22Rv1 (cell line): ENCODE data around the gene THBS4.

ENCODE experiments used
- ZFX ChIP-seq: fragments of 450-650 bp; IDR thresholded peaks from 2 replicates; pipeline ENCODE4 v1.6.1; 2017; ENCODE audit warnings: antibody characterized with exemption, borderline replicate concordance
- TF ChIP-seq, protein P1 (sequence below): fragments of 450-650 bp; IDR thresholded peaks from 2 replicates; pipeline ENCODE4 v1.5.1; 2017; ENCODE audit warnings: mild to moderate bottlenecking

DNA sequence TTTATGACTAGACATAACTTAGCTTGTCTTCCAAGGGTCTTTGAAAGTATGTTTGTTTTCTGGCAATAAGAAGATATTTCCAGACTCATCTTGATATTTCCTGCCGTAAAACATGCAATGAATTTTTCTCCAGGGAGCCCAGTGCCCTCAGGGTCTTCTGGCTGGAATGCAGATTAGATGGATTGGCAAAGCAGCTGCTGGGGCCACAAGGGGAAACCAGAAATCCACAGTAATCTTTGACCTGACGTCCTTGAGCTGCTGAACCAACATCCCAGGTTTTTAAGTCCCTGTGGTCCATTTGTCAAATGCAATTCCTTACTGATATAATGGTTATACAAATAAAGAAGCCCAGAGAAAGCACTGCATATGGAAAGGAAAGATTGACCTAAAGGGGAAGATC is 93.0 kb downstream of the THBS4 start:
- TF ChIP-seq, protein P1, sequence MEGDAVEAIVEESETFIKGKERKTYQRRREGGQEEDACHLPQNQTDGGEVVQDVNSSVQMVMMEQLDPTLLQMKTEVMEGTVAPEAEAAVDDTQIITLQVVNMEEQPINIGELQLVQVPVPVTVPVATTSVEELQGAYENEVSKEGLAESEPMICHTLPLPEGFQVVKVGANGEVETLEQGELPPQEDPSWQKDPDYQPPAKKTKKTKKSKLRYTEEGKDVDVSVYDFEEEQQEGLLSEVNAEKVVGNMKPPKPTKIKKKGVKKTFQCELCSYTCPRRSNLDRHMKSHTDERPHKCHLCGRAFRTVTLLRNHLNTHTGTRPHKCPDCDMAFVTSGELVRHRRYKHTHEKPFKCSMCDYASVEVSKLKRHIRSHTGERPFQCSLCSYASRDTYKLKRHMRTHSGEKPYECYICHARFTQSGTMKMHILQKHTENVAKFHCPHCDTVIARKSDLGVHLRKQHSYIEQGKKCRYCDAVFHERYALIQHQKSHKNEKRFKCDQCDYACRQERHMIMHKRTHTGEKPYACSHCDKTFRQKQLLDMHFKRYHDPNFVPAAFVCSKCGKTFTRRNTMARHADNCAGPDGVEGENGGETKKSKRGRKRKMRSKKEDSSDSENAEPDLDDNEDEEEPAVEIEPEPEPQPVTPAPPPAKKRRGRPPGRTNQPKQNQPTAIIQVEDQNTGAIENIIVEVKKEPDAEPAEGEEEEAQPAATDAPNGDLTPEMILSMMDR, result no peak
- no peak for TF ChIP-seq ZFX
